Prostate gland (tissue), 2 donors: ENCODE data around the gene SMYD3.

ENCODE experiments used
- CTCF ChIP-seq, 4 experiments: fragments of 200-600 bp in 2 of 4; fragments of 450-650 bp in 2 of 4; sonication (generic) in 2 of 4; IDR thresholded peaks; 1 replicate in 3 of 4; 2 replicates in 1 of 4; pipeline ENCODE4 v1.5.1; 2016 to 2019; ENCODE audit warnings: antibody characterized with exemption in 4 of 4, mild to moderate bottlenecking in 2 of 4, moderate library complexity in 2 of 4
- POLR2A ChIP-seq: fragments of 450-650 bp; IDR thresholded peaks from one replicate; pipeline ENCODE4 v1.6.1; 2016; ENCODE audit warnings: antibody characterized with exemption, mild to moderate bottlenecking

GRCh38 chr1:246550402-246550801, 43.3 kb upstream of the SMYD3 start:
- TF ChIP-seq CTCF (IDR thresholded peaks at IDR 0.05) (no peak), POLR2A (no peak)
